ENCODE measurements around the gene CYTH4.

The CYTH4 gene

GRCh38 chr22:37301144-37301830 lies 19.0 kb downstream of the CYTH4 start:
- H3K36me3 Mint-ChIP-seq (ENCODE audit: low read depth) = peaks cover 69% of the 10 kb centered on the region
- H3K9me3 Mint-ChIP-seq = no peaks in the 10 kb centered on the region
- H3K4me1 Mint-ChIP-seq (ENCODE audit: low read depth) = peaks cover 71% of the 10 kb centered on the region
- peak overlapping the region; percentile 94 for H3K27ac Mint-ChIP-seq
- H3K4me3 Mint-ChIP-seq = peak overlapping the region; percentile 75
- H3K27me3 Mint-ChIP-seq (ENCODE audit: low read depth) = no peaks in the 10 kb centered on the region

GRCh38 chr22:37302674-37303555 lies 20.6 kb downstream of the CYTH4 start:
- no peaks in the 10 kb centered on the region for H3K9me3 Mint-ChIP-seq
- H3K36me3 Mint-ChIP-seq (ENCODE audit: low read depth) = peaks cover 68% of the 10 kb centered on the region
- H3K27ac Mint-ChIP-seq = peak overlapping the region; percentile 95
- H3K27me3 Mint-ChIP-seq (ENCODE audit: low read depth) = no peaks in the 10 kb centered on the region
- peaks cover 77% of the 10 kb centered on the region for H3K4me1 Mint-ChIP-seq (ENCODE audit: low read depth)
- H3K4me3 Mint-ChIP-seq = no peak overlapping the region

DNA sequence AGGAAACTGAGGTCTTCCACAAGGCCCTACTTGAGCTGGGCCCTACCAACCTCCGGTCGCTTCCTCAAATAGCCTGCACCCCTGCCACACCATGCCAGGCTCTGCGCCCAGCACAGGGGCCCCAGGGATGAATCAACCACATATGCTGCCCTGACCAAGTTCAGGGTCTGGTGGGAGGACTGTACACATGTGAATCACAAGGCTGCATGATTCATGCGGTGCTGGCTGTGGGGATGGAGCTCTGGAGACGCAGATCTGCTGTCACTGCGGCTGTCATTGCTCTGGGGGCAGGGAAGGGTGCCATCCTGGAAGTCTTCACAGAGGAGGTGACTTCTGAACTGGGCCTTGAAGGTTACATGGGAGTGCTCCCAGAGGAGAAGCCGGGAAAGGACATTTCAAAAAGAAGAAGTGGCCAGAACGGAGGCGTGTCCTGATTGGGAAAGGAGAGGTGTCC lies 21.5 kb downstream of the CYTH4 start:
- Mint-ChIP-seq H3K27me3 (ENCODE audit: low read depth) (no peaks in the 10 kb centered on the region), H3K4me1 (ENCODE audit: low read depth) (peaks cover 78% of the 10 kb centered on the region), H3K4me3 (peak overlapping the region; percentile 74), H3K9me3 (no peaks in the 10 kb centered on the region), H3K27ac (peak overlapping the region; percentile 95), H3K36me3 (ENCODE audit: low read depth) (peaks cover 70% of the 10 kb centered on the region)

DNA sequence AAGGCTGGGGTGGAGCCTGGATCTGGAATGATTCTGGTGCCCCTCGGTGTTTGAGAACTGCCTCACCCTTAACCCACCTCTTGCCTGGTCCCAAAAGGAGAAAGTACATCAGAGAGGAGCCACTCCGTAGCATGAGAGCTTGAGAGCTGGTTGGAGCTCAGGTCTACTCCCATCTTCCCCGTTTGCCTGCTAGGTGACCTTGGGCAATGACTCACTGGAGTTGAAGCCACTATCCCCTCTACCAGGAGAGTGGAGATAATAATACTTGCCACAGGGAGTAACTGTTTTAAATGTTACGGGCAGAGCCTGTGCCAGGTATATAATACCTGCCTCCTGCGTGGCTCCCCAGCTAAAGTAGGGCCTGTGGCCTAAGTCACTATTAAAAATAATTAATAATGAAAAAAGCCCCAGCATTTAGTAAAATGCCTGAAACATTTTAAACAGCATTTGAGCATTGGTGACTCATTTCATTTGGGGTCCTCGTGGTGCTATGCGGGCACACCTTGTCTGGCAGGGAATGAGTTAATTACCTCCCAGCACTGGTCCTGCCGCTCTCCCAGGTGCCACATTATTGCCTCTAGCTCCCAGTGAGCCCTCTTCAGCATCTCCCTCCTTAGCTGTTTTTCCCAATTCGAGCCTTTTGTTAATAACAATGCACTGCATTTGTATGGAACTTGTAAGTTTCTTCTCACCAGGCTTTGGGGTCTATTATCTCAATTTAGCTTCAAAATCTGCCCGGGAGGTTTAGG lies 22.5 kb downstream of the CYTH4 start:
- Mint-ChIP-seq H3K27ac (peak overlapping the region; percentile 99), H3K4me3 (no peak overlapping the region), H3K27me3 (ENCODE audit: low read depth) (no peaks in the 10 kb centered on the region), H3K4me1 (ENCODE audit: low read depth) (peaks cover 83% of the 10 kb centered on the region), H3K9me3 (no peaks in the 10 kb centered on the region), H3K36me3 (ENCODE audit: low read depth) (peaks cover 73% of the 10 kb centered on the region)

DNA sequence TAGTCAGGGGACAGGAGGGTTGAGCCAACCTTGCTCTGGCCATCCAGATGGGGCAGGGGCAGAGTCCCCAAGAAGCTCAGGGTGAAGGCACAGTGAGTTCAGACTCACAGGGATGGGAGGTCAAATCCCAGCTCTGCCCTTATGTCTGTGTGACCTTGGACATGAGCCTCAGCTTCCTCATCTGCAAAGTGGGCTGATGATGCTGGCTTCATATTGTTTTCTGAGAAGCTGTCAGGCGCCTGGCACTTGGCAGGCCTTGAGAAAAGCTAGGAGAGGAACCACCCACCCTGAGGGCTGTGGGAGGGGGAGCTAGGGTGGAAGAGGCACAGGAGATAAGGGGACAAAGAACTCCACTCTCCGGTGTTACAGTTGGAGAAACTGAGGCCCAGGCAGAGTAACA lies 23.6 kb downstream of the CYTH4 start:
- Mint-ChIP-seq H3K36me3 (ENCODE audit: low read depth) (peaks cover 73% of the 10 kb centered on the region), H3K27ac (peak overlapping the region; percentile 99), H3K4me1 (ENCODE audit: low read depth) (peaks cover 82% of the 10 kb centered on the region), H3K27me3 (ENCODE audit: low read depth) (no peaks in the 10 kb centered on the region), H3K4me3 (no peak overlapping the region), H3K9me3 (no peaks in the 10 kb centered on the region)

- H3K4me1 Mint-ChIP-seq (ENCODE audit: low read depth) = peaks cover 80% of the 10 kb centered on the region
- H3K27me3 Mint-ChIP-seq (ENCODE audit: low read depth) = no peaks in the 10 kb centered on the region
- H3K36me3 Mint-ChIP-seq (ENCODE audit: low read depth) = peaks cover 75% of the 10 kb centered on the region
- no peaks in the 10 kb centered on the region for H3K9me3 Mint-ChIP-seq
- peak overlapping the region; percentile 99 for H3K27ac Mint-ChIP-seq
- H3K4me3 Mint-ChIP-seq = peak overlapping the region; percentile 81
These were observed 24.2 kb downstream of the CYTH4 start for GRCh38 chr22:37306494-37306829.

DNA sequence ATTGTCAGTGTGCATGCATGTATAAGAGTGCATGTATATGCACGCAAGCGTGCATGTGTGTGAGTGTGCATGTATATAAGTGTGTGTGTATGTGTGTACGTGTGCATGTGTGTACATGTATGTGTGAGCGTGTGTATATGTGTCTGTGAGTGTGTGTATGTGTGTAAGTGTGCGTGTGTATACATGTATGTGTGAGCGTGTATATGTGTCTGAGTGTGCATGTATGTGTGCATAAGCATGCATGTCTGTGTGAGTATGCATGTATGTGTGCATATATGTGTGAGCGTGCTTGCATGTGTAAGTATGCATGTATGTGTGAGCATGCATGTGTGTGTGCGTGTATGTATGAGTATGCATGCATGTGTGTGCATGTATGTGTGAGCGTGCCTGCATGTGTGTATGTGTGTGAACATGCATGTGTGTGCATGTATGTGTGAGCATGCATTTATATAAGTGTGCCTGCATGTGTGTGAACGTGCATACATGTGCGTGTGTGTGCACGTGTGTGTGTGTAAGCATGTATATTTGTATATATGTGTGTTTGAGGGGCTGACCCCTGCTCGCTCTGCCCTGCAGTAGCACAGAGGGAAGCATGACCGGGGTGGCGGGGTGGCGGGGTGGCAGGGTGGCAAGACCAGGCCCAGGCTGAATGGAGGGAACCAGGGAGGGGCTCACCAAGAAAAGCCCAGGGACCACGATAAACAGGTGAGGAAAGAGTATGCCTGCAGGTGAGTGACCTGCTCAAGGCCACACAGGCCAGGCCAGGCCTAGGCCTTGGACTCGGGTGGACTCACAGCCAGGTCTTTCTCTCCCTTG lies 26.3 kb downstream of the CYTH4 start:
- Mint-ChIP-seq H3K4me3 (peak overlapping the region; percentile 81), H3K9me3 (no peaks in the 10 kb centered on the region), H3K4me1 (ENCODE audit: low read depth) (peaks cover 81% of the 10 kb centered on the region), H3K27me3 (ENCODE audit: low read depth) (no peaks in the 10 kb centered on the region), H3K36me3 (ENCODE audit: low read depth) (peaks cover 76% of the 10 kb centered on the region), H3K27ac (peak overlapping the region; percentile 99)

DNA sequence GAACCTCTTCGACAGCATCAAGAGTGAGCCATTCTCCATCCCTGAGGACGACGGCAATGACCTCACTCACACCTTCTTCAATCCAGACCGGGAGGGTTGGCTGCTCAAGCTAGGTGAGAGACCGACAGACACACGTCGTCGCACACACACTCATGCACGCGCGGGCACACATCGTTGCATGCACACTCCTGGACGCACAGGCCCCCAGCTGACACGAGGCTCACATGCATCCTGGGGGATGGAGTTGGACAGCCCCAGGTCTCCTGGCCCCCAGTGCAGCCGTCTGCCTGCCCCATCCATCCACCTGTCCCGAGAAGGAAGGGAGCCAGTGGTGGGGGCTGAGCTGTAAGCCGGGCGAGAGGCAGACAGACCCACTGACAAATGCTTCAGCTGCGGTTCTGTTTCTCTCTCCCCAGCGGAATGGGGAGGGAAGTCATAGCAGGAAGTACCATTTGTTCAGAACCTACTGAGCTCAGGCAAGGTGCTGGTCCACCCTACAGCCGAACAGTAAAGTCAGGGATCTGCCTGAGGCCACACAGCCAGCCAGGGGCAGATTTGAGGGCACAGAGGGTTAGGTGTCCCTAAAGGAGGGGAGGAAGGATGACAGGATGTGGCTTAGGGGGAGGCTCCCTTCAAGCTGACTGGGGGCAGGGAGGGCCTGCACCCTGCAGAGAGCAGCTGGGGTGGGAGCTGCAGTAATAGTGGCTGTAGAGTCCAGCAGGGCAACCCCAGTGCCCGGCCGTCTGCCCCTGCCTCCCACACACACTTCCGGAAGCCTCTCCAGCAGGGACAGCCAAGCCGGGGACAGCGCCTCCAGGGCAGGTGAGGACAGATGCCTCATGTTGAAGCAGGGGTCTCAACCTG lies 27.1 kb downstream of the CYTH4 start:
- peaks cover 76% of the 10 kb centered on the region for H3K36me3 Mint-ChIP-seq (ENCODE audit: low read depth)
- H3K27me3 Mint-ChIP-seq (ENCODE audit: low read depth) = no peaks in the 10 kb centered on the region
- peaks cover 82% of the 10 kb centered on the region for H3K4me1 Mint-ChIP-seq (ENCODE audit: low read depth)
- H3K4me3 Mint-ChIP-seq = peak overlapping the region; percentile 60
- no peaks in the 10 kb centered on the region for H3K9me3 Mint-ChIP-seq
- peak overlapping the region; percentile 99 for H3K27ac Mint-ChIP-seq

- Mint-ChIP-seq H3K27me3 (ENCODE audit: low read depth) (no peaks in the 10 kb centered on the region), H3K36me3 (ENCODE audit: low read depth) (peaks cover 76% of the 10 kb centered on the region)
These were observed 27.8 kb downstream of the CYTH4 start for GRCh38 chr22:37310075-37310606.

DNA sequence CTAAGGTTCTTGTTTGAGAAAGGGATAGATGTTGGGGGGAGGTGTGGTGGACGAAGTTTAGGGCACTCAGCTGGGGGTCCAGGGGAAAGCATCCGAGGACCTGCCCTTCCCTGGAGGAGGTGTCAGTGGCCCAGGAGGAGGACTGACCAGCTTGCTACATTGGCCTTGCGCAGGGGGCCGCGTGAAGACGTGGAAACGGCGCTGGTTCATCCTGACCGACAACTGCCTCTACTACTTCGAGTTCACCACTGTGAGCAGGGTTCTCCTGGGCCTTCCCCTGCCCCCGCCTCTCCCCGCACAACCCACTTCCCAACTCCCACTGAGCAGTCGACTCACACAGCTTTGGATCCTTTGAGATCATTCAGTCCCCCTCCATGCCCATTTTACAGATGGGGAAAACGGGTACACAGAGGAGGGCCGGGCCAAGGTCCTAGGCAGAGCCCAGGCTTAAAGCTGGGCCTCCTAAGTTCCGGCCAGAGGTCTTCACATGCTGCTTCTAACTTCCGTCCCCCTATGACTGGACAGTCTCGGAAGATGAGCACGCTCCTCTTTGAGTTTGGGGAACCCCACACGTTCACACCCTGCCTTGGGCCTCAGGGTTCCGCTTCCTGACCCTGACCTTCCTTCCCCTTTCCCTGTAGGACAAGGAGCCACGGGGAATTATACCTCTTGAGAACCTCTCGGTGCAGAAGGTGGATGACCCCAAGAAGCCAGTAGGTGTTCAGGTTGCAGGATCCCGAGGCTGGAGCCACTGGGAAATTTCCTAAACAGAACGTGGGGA lies 28.7 kb downstream of the CYTH4 start:
- Mint-ChIP-seq H3K4me1 (ENCODE audit: low read depth) (peaks cover 83% of the 10 kb centered on the region), H3K9me3 (no peaks in the 10 kb centered on the region), H3K27me3 (ENCODE audit: low read depth) (no peaks in the 10 kb centered on the region), H3K27ac (peak overlapping the region; percentile 99), H3K4me3 (peak overlapping the region; percentile 40), H3K36me3 (ENCODE audit: low read depth) (peaks cover 67% of the 10 kb centered on the region)

More at GRCh38 chr22:37310075-37310606, 27.8 kb downstream of the CYTH4 start:
- Mint-ChIP-seq H3K9me3 (no peaks in the 10 kb centered on the region), H3K4me3 (peak overlapping the region; percentile 60), H3K4me1 (ENCODE audit: low read depth) (peaks cover 87% of the 10 kb centered on the region), H3K27ac (peak overlapping the region; percentile 99)

DNA sequence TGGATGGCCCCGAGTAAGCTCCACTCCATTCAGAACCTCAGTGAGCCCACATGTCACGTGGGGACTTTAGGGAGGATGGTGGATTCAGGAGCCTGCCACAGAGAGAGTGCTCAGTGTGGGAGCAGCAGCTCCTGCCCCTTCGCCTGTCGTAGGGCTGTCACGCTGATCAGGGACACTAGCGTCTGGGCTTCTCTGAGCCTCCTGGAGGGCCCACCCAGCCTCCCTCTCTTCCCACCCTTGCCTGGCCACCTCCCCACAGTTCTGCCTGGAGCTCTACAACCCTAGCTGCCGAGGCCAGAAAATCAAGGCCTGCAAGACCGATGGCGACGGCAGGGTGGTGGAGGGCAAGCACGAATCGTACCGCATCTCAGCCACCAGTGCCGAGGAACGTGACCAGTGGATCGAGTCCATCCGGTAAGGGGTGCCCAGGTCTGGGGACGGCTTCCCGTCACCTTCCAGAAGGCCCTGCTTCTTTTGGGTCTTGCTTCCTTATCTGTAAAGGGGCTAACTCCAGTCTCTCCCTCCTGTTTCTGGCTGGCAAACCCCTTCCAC lies 29.5 kb downstream of the CYTH4 start:
- peaks cover 78% of the 10 kb centered on the region for H3K4me1 Mint-ChIP-seq (ENCODE audit: low read depth)
- H3K36me3 Mint-ChIP-seq (ENCODE audit: low read depth) = peaks cover 62% of the 10 kb centered on the region
- H3K27me3 Mint-ChIP-seq (ENCODE audit: low read depth) = no peaks in the 10 kb centered on the region
- H3K9me3 Mint-ChIP-seq = no peaks in the 10 kb centered on the region
- H3K27ac Mint-ChIP-seq = peak overlapping the region; percentile 67
- no peak overlapping the region for H3K4me3 Mint-ChIP-seq

GRCh38 chr22:37312549-37313183 lies 30.4 kb downstream of the CYTH4 start:
- peaks cover 75% of the 10 kb centered on the region for H3K4me1 Mint-ChIP-seq (ENCODE audit: low read depth)
- no peaks in the 10 kb centered on the region for H3K27me3 Mint-ChIP-seq (ENCODE audit: low read depth)
- peak overlapping the region; percentile 41 for H3K27ac Mint-ChIP-seq
- no peaks in the 10 kb centered on the region for H3K9me3 Mint-ChIP-seq
- peaks cover 59% of the 10 kb centered on the region for H3K36me3 Mint-ChIP-seq (ENCODE audit: low read depth)
- H3K4me3 Mint-ChIP-seq = no peak overlapping the region
